Epithelial cell of esophagus (primary cell): Measurements from ENCODE around the gene LCA5L.

ENCODE experiments used
- DNase-seq: peaks from one replicate; pipeline ENCODE4 v3.0.0; 2010; ENCODE audit warnings: low read depth
- H3K4me3 ChIP-seq: 2 replicates; pipeline ENCODE4 v1.5.1; 2011; ENCODE audit warnings: mild to moderate bottlenecking, low read length, control low read depth
- CTCF ChIP-seq: IDR thresholded peaks from 2 replicates; pipeline ENCODE4 v1.5.1; 2011; ENCODE audit warnings: low read depth, mild to moderate bottlenecking, low read length, control low read depth, inconsistent platforms; ENCODE audit not compliant: insufficient read depth; ENCODE audit errors: missing control alignments

The LCA5L gene

DNA sequence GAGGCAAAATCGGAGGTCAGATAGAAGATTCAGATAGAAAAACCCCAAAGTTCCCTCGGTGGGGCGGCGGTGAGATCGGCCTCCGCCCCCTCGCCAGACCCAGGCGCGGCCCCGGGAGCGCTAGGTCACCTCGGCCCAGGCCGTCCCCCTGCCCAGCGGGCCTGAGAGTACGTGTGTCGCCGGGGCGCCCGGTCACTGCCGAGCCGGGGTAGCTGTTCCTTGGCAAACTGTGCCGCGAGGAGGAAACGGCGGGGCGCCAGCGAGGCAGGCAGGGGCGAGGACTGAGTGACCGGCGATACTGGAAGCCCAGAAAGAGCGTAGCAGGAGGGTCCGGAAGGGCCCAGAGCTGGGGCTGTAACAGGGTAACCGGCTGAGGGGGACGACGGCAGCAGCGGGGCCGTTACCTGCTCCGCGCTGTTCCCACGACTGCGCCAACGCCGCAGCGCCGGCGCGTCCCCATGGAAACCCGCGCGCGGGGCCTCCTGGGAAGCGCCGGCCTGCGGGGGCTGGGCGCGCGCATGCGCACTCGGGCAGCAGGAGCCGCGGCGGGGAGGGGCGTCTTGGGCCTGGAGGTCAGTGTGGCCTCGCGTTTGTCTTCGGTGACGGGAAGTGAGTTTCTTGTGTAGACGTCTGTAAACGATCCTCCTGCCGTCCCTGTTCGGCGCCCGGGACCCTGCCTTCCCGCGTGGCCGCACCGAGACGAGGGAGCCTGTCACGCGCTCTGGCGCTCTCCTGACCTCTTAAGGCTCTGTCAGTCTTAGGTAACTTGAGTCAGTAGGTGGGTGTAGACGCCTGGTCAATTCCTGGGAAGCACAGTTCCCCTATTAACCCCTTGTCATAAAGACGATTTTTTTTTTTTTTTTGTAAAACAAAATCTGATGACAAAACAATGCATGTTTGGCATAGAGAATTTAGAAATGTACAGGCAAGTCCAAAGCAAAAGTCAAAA is at the start of gene LCA5L:
Gene LCA5L, minus strand, starts transcription at position 458 of the 949 bp plus-strand sequence. CDS start 17,285 bp downstream, outside the sequence.
- peak; percentile 85 for DNase-seq
- TF ChIP-seq CTCF = no peak
- peak within 1 kb of the TSS; percentile 74 for H3K4me3 ChIP-seq

GRCh38 chr21:39489380-39489924 is 43.9 kb upstream of the LCA5L start:
- no peak for TF ChIP-seq CTCF
- no peak overlapping the region for H3K4me3 ChIP-seq
- DNase-seq = no peak

DNA sequence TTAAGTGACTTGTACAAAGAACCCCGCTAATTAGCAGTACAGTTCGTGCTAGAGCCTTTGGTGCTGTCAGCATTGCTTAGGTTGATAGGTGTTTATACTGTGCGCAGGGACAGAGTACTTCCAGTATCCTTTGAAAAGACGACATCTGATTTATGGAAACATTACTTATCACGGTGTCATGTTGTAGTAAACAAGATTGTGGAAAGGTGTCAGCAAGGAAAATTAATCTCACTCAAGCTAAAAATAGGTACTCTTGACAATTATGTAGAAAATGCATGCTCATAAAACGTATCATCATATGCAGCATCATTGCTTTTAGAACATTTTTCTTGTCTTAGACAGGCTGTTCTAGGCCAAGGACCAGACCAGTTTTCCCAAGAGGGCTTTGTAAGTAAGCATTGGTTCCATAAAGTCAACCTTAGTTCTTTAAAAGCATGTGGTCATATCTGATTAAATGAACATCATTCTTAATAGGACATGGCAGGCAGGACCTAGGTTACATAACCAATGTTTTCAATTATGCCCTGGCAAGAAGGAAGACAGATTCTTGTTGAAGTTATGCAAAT is 39.2 kb upstream of the LCA5L start:
- no peak for TF ChIP-seq CTCF
- DNase-seq = no peak

DNA sequence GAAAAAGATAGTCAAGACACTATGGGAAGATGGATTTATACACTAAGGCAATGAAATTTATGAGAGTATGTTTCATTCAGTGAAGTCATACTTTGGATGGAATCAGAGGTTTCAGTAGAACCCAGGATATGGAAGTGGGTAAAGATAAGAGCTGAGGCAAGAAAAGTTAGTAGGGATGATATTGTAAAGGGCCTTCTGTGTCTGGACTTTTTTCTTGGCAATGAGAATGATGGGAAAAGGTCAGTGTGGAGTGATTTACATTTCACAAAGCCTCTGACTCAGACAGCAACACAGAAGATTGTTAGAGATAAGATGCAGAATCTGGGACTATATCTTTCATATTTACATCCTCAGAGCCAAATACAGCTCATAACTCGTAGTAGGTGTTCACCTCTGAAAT is 38.3 kb upstream of the LCA5L start:
- TF ChIP-seq CTCF = no peak
- DNase-seq = no peak
- H3K4me3 ChIP-seq = no peak overlapping the region

More for the DNA sequence above, 39.2 kb upstream of the LCA5L start:
- H3K4me3 ChIP-seq = no peak overlapping the region

GRCh38 chr21:39481886-39482285 is 36.3 kb upstream of the LCA5L start:
- no peak overlapping the region for H3K4me3 ChIP-seq
- TF ChIP-seq CTCF = no peak
- DNase-seq = no peak

DNA sequence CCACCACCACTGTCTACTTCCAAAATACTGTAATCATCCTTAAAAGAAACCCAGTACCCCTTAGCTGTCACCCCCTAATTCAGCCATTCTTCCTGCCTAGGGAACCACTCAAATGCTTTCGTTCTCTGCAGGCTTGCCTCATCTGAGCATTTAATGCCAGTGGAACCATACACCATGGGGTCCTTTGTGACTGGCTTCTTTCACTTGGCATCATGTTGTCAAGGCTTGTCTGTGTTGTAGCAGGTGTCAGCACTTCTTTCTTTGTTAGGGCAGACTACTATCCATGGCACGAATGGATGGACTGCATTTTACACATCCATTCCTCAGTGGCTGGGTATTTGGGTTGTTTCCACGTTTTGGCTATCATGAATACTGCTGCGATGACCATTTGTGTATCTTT is 34.7 kb upstream of the LCA5L start:
- no peak for DNase-seq
- no peak for TF ChIP-seq CTCF
- H3K4me3 ChIP-seq = no peak overlapping the region
